Osteoblast (primary cell): ENCODE measurements around the gene PKN2. TPM values are rescaled to one million over a fixed set of nuclear protein-coding genes. Genes with fewer than 3 reads are reported as not detected.
A peak's percentile ranks its signal among the peaks of the same experiment; 100 is the strongest.

Experiments used
- DNase-seq: peaks from one replicate; pipeline ENCODE4 v3.0.0; 2011; ENCODE audit warnings: low spot score, mixed read lengths; ENCODE audit not compliant: insufficient read length; ENCODE audit errors: missing footprints
- H2AFZ ChIP-seq: 2 replicates; pipeline ENCODE4 v1.6.0; 2011; ENCODE audit warnings: mild to moderate bottlenecking, low read length
- H3K27ac ChIP-seq: 2 replicates; pipeline ENCODE4 v1.5.1; 2011; ENCODE audit warnings: mild to moderate bottlenecking, low read depth, low read length, moderate library complexity
- H3K27me3 ChIP-seq: 2 replicates; pipeline ENCODE4 v1.6.0; 2012; ENCODE audit warnings: mild to moderate bottlenecking, control low read depth, inconsistent platforms, low read length, moderate library complexity; ENCODE audit not compliant: insufficient read depth
- H3K36me3 ChIP-seq: 2 replicates; pipeline ENCODE4 v1.5.1; 2011; ENCODE audit warnings: mild to moderate bottlenecking, low read length, control low read depth, moderate library complexity; ENCODE audit not compliant: insufficient read depth
- H3K4me1 ChIP-seq: 2 replicates; pipeline ENCODE4 v1.5.1; 2011; ENCODE audit warnings: mild to moderate bottlenecking, low read length, control low read depth, moderate library complexity; ENCODE audit not compliant: insufficient read depth
- H3K4me2 ChIP-seq: 2 replicates; pipeline ENCODE4 v1.6.0; 2011; ENCODE audit warnings: mild to moderate bottlenecking, low read length; ENCODE audit not compliant: insufficient read depth
- H3K4me3 ChIP-seq: fragments of 200-600 bp; sonication (generic); 3 replicates; pipeline ENCODE4 v1.5.1; 2012; ENCODE audit warnings: mild to moderate bottlenecking, low read length, inconsistent platforms; ENCODE audit not compliant: insufficient read depth
- H3K79me2 ChIP-seq: 2 replicates; pipeline ENCODE4 v1.6.0; 2012; ENCODE audit warnings: mild to moderate bottlenecking, low read length, control low read depth, inconsistent platforms; ENCODE audit not compliant: insufficient read depth
- H3K9me3 ChIP-seq: 2 replicates; pipeline ENCODE4 v1.5.1; 2011; ENCODE audit warnings: low read depth, low read length, control low read depth
- H4K20me1 ChIP-seq: 2 replicates; pipeline ENCODE4 v1.6.0; 2012; ENCODE audit warnings: mild to moderate bottlenecking, low read length, control low read depth; ENCODE audit not compliant: insufficient read depth
- CTCF ChIP-seq: IDR thresholded peaks from 2 replicates; pipeline ENCODE4 v1.5.1; 2011; ENCODE audit warnings: mild to moderate bottlenecking, low read depth, low read length, moderate library complexity; ENCODE audit errors: extremely low read depth
- total RNA-seq: library from RNA; depleted of rRNA; stranded (reverse); fragments of >200 nt; gene quantifications from 2 replicates; pipeline ENCODE4 v1.2.3, GENCODE V29; 2012

Gene PKN2
- total RNA-seq, 1 donor, result 43.4 TPM

- H3K36me3 ChIP-seq, result peaks cover 4% of the 10 kb centered on the region
Measured at GRCh38 chr1:88774151-88774556, 90.1 kb downstream of the PKN2 start.

GRCh38 chr1:88777604-88778149 lies 93.6 kb downstream of the PKN2 start:
- Histone ChIP-seq H3K27me3 (no peaks in the 10 kb centered on the region), H3K4me2 (no peak overlapping the region), H3K9me3 (no peaks in the 10 kb centered on the region), H3K4me1 (peaks cover 8% of the 10 kb centered on the region), H4K20me1 (no peaks in the 10 kb centered on the region), H2AFZ (no peak overlapping the region), H3K36me3 (peaks cover 4% of the 10 kb centered on the region), H3K27ac (no peak overlapping the region), H3K4me3 (no peak overlapping the region), H3K79me2 (peaks cover 4% of the 10 kb centered on the region)
- DNase-seq, result no peak
- no peak for TF ChIP-seq CTCF

More at GRCh38 chr1:88774151-88774556, 90.1 kb downstream of the PKN2 start:
- H2AFZ ChIP-seq, result no peak overlapping the region
- H3K9me3 ChIP-seq, result no peaks in the 10 kb centered on the region
- peaks cover 5% of the 10 kb centered on the region for H3K79me2 ChIP-seq
- no peaks in the 10 kb centered on the region for H4K20me1 ChIP-seq
- peak overlapping the region; percentile 44 for H3K27ac ChIP-seq
- no peak overlapping the region for H3K4me3 ChIP-seq
- H3K4me1 ChIP-seq, result peaks cover 8% of the 10 kb centered on the region
- no peak for TF ChIP-seq CTCF
- no peak for DNase-seq
- no peak overlapping the region for H3K4me2 ChIP-seq
- no peaks in the 10 kb centered on the region for H3K27me3 ChIP-seq

GRCh38 chr1:88779880-88780279 lies 95.8 kb downstream of the PKN2 start:
- Histone ChIP-seq H3K4me1 (no peaks in the 10 kb centered on the region), H3K9me3 (no peaks in the 10 kb centered on the region)

DNA sequence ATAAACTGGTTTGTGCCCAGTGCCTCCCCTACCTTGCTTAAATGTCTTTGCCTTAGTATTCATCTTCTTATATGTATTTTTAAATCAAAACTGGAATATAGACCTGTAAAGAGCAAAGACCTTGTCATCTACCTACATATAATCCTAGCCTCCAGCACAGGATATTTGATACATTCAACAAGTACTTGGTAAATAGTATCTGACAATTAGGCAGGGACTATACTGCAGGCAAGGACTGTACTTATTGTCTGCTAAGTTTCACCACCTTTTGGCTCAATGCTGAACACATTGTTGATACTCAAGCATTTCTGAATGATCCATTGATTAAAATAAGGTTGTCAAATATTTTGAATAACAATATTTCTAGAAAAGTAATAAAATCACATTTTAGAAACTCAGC lies 96.4 kb downstream of the PKN2 start:
- no peak overlapping the region for H3K4me3 ChIP-seq
- DNase-seq, result no peak
- peaks cover 13% of the 10 kb centered on the region for H3K36me3 ChIP-seq
- H4K20me1 ChIP-seq, result no peaks in the 10 kb centered on the region
- no peak overlapping the region for H3K27ac ChIP-seq
- no peak overlapping the region for H2AFZ ChIP-seq
- H3K79me2 ChIP-seq, result no peaks in the 10 kb centered on the region
- TF ChIP-seq CTCF, result no peak
- no peaks in the 10 kb centered on the region for H3K27me3 ChIP-seq
- H3K9me3 ChIP-seq, result no peaks in the 10 kb centered on the region
- no peaks in the 10 kb centered on the region for H3K4me1 ChIP-seq
- no peak overlapping the region for H3K4me2 ChIP-seq

More at GRCh38 chr1:88779880-88780279, 95.8 kb downstream of the PKN2 start:
- Histone ChIP-seq H3K4me3 (no peak overlapping the region), H2AFZ (no peak overlapping the region), H3K36me3 (peaks cover 7% of the 10 kb centered on the region), H4K20me1 (no peaks in the 10 kb centered on the region), H3K79me2 (no peaks in the 10 kb centered on the region), H3K27ac (no peak overlapping the region), H3K27me3 (no peaks in the 10 kb centered on the region), H3K4me2 (no peak overlapping the region)
- DNase-seq, result no peak
- TF ChIP-seq CTCF, result no peak
